ENCODE data around the gene ALLC.
A peak's percentile ranks its signal among the peaks of the same experiment; 100 is the strongest.

The ALLC gene

DNA sequence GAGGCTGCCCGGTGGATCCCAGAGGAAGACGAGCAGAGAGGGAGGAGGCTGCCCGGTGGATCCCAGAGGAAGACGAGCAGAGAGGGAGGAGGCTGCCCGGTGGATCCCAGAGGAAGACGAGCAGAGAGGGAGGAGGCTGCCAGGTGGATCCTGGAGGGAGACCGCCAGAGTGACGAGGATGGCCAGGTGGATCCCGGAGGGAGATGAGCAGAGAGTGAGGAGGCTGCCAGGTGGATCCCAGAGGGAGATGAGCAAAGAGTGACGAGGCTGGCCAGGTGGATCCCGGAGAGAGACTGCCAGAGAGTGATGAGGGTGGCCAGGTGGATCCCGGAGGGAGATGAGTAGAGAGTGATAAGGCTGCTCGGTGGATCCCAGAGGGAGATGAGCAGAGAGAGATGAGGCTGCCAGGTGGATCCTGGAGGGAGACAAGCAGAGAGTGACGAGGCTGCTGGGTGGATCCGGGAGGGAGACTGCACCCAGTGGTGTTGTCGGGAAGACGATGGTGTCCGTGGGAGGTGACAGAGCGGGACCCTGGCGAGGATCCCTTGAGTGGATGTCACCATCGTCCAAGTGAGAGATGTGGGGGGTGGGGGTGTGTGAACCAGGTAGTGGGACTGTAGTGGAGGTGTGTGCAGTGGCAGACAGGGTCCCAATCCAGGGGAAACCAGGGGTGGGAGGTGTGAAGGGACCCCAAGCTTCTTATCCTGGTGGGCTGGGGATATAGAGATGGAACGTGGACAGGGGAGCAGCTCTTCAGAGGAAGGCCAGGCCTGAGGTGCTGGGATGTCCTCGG lies 67.7 kb downstream of the ALLC start:
- no peak for DNase-seq (ENCODE audit: low spot score)

DNA sequence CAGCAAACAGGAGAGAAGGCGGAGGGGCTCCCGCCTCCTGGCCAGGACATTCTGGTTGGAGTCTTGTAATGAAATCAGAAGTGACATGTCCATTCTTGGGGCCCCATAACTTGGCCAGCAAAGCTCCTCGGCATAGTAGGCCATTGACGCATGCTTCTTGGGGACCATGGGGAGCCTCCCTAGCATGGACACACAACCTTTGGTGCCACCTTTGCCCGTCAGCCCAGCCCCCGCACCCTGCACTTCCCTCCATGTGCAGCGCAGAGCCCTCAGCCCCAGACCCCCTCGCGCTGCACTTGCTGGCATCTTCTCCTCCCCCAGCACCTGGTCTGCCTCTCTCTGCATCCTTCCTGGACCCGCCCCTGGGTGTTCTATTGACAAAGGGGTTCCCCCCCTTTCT lies 68.5 kb downstream of the ALLC start:
- no peak for DNase-seq (ENCODE audit: low spot score)

DNA sequence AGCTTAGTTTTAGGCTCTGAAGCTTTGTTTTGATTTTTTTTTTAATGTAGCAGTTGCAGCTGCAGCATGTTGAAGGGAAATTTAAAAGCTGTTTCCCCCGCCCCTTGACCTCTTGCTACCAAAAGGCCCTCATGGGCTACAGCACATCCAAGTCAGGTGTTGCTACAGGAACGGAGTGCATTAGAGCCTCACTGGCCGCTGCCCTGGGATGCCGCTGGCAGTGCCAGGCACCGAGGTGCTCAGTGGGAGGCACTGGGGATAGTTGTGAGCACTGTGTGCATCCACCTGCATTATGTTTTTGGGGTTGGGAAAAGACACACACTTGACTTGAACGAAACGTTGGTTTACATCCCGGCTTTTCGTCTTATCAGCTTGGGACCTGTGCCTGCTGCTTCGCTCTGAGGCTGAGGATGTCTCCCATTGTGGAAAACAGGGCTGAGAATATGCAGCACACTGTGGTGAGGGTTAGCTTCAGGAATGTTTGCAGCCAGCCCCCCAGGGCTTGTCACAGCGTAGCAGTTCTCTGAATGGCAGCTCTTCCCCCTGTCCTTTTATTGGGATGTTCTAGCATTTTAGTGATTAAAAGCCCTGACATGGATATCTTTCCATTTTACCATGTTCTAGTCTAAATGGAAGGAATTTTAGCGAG lies 69.5 kb downstream of the ALLC start:
- DNase-seq (ENCODE audit: low spot score): no peak

DNA sequence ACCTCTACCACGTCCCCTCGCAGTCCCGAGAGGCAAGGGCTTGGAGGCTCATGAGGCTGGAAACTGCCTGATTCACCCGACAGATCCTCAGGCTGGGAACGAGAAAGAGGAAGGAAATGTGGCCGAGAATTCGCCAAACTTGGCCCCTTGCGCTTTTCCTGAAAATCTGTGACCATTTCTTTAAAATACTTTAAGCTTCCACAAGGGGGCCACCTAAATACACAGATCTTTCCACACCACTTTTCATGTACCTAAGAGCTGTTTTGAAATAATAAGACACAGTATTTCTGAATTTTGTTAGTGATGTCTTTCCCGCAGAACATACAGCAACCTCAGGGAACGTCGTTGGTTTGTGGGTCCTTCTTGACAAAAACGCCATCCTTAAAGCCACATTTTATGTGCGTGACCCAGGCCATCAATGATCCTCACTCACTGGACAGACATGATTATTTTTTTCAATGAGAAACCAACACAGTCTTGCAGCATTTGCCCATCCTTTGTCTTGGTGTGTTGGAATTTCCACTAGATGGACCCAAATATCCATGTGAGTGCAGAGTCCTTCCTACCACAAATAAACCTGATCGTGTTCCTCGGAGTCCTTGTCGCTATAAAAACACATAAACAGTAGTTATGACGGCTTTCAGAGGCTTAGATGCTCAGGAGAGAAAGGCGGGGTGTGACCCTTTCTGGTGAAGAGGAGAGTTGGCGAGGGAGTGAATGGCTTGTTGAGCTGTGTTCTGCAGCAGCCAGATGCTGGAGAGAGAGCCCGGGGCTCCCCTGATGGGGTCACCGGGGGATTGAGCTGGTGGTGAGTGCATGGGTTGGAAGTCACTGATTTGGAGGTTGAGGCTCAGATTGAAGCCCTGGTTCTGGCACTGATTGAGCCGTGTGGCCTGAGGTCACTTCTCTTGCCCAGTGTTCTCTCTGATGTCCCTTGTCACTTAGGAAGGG lies 70.4 kb downstream of the ALLC start:
- DNase-seq (ENCODE audit: low spot score): no peak

DNA sequence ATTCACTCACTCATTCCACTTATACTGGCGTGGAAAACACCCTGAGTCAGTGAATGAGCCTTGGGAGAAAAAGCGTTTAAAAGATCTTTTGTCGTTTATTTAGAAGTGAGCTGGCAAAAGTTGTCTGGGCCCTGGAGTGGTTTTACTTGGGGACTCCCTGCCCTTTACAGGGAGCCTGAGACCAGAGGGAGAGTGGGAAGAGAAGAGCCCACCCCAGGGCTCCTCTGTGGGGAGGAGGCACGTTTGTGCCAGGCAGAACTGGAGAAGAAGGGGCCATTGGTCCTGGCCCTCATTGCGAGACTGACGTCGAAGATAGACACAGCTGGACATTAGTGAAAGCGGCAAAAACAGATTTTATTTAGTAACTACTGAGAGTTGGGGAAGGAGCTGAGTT lies 71.1 kb downstream of the ALLC start:
- DNase-seq (ENCODE audit: low spot score): no peak

DNA sequence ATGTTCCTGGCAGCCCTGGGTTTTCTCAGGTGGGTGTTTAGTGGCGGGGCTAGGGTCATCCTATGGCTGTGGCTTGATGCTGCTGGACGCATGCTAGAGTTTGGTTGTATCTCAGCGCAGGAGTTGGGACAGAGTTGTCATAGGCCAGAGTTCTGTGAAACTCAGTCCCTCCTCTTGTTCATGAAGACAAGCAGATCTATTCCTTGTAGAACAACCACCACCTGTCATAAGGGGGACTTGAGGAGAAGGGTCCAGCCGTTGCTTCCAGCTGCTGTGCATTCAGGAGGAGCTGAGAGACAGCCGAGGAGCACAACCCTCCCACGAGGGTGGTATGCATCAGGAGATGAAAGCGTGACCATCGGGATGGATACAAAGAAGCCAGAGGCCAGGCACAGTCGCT lies 71.8 kb downstream of the ALLC start:
- DNase-seq (ENCODE audit: low spot score): no peak

DNA sequence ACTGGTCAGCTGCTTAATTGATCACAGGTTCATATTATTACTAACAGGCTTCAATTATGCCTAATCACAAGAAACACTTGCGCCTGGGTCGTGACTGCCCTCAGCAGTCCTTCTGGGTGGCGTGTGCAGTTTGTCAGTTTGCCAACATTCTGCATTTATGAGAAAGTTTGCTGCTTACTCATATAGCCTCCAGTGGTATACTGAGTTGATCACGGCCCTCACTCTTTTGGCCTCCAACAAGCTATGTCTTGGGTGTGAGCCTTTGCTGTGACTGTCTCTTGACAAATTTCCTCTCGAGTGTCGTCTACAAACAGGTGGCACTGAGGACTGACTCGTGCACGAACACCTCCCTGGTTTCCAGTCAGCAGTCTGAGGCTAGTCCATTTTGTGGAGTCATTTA lies 72.6 kb downstream of the ALLC start:
- no peak for DNase-seq (ENCODE audit: low spot score)

DNA sequence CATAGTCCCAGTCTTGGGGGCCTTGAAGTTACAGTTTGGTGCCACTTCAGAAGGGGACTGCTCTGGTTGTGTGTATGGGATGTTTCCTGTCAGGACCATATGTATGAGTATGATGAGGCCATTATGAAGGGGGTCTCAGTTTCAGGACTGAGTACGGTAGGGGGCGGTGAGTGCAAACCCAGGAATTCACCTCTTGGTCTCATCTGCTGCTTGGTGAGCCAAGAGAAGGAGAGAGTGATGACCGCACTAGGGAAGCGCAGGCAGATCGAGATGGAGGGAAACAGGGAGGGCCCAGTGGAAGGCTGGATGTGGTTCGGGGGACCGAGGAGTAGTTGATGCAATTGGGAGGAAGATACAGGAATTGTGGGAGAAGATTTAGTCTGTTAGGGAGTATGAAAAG lies 73.8 kb downstream of the ALLC start:
- DNase-seq (ENCODE audit: low spot score): no peak

DNA sequence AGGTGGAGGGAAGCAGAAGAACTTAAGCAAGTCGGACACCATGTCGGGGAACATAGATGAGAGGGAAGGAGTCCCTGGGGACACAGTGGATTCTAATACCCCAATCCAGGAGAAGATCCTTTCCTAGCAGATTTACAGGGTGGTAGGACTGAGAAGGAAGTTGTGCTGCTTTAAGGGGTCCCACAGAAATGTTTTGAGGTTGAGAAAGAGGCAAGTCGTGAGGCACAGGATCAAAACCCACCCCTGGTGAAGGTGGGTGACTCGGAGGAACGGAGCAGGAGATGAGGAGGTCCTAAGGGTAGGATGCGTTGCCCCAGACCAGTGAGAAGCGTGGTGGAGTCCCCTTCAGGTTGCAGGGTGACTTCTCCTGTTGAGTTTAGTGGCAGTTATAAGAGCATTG lies 78.1 kb downstream of the ALLC start:
- no peak for DNase-seq (ENCODE audit: low spot score)

DNA sequence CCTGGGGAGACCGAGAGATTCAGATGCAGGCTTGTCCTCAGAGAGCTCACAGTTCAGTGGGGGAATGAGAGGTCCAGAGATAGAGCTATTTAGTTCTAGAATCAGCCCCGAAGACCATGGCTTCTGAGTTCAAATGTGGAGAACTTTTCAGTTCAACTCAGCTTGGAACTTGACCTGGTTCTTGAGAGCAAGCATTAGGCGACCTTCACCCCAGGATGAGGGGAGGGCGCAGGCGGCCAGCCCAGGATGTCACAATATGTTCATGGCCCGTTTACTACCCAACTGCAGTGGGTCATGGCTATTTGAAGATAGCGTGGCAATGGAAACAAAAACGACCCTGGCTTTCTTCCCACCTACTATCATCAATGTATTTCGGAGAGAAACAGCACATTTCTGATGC lies 79.1 kb downstream of the ALLC start:
- no peak for DNase-seq (ENCODE audit: low spot score)

DNA sequence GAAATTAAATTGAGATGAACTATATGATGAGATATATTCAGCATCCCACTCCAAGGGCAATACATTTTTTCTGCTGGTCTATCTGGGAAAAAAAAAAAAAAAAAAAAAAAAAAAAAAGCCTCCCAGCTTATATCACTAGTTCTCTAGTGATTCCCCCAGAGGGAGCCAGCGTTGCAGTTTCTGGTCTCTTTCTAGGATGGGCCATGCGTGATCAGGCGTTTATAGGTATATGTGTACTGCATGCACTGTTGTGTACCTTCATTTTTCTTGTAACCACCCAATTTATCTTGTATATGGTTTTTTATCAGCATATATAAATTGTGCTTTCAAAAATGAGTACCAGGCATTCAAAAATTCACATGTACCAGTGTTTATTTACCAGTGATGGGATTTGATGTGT lies 80.5 kb downstream of the ALLC start:
- DNase-seq (ENCODE audit: low spot score): peak; percentile 36

DNA sequence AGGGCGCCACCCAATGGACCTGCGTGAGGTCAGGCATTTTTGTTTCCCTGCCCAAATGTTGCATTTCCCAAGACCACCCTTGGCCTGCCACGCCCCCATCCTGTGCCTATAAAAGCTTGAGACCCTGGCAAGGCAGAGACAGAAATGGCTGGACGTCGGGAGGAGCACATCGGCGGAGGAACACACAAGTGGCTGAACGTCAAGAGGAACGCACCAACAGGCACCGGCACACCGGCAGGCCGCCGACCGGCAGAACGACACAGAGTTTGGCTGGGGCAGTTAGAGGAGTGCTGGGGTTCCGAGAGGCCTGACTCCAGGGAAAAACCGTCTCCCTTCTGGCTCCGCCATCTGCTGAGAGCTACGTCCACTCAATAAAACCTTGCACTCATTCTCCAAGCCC lies 81.3 kb downstream of the ALLC start:
- DNase-seq (ENCODE audit: low spot score): no peak

DNA sequence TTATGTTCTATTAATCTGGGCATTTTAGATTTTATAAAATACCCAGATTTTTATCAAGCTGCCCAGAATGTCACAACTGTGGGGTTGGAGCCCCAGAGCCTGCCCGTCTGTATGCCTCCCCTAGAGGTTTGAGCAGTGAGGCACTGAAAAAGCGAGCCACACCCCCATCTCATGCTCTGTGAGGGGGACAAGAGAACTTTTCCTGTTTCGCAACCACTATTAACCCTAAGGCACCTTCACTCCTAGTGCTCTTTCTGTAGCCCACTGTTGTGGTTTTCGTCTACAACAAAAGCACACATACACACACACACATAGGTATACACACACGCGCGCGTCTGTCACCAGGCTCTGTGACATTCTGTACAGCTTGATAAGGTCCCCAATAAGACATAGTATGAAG lies 83.4 kb downstream of the ALLC start:
- DNase-seq (ENCODE audit: low spot score): no peak

DNA sequence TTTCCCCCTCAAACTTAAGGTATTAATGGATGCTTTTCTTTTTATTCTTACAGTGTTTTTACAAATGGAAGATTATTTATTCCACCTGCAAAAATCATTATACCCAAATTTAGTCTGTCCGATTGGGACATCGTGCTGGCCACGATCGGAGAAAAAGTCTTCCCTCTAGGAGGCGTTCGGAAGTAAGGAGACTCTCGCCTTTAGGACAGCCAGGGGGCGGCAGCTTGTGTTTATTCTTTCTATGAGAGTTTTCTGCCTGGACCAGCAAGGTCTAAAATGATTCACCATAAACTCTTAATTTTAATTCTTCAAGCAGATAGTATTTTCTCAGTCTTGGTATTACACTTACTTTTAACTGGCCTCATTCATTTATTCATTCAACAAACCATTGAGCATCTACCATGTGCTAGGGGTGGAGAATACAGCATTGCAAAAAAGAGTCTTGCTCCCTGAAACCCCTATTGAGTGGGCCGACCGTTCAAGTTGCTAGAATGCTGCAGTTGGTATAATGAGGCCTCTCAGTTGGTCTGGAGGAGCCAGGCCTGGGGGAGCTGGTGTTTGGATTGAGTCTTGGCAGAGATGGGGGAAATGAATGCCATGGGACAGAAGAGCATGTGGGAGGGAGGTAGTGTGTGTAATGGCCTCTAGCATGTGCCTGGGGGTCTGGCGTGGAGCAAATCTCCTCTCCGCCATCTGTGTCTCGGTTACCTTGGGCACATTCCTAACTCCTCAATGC lies 84.0 kb downstream of the ALLC start:
- DNase-seq (ENCODE audit: low spot score): no peak

DNA sequence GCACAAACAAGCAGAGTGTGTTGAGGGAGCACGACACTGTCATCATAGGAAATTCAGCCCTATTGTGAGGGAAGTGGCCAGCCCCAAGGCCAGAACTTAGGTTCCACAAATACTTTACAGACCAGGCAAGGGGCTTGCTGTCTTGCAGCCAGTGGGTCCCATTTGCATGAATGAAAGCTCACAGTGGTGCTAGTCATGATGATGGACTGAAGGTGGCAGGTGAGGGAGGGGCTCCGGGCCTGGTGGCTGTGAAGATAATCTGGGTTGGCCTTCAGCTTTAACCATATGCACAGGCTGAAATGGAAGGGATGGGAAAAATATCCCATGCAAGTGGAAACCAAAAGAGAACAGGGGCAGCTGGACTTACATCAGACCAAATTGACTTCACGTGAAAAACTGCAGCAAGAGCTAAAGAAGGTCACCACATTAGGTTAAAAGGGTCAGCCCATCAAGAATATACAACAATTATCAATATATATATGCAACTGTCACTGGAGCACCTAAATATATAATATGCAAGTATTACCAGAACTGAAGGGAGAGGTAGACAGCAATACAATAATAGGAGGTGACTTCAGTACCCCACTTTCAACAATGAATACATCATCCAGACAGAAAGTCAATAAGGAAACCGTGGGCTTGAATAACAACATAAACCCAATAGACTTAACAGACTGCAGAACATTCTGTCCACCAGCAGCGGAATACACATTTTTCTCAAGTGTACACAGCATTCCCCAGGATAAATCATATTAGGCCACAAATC lies 84.9 kb downstream of the ALLC start:
- DNase-seq (ENCODE audit: low spot score): no peak

DNA sequence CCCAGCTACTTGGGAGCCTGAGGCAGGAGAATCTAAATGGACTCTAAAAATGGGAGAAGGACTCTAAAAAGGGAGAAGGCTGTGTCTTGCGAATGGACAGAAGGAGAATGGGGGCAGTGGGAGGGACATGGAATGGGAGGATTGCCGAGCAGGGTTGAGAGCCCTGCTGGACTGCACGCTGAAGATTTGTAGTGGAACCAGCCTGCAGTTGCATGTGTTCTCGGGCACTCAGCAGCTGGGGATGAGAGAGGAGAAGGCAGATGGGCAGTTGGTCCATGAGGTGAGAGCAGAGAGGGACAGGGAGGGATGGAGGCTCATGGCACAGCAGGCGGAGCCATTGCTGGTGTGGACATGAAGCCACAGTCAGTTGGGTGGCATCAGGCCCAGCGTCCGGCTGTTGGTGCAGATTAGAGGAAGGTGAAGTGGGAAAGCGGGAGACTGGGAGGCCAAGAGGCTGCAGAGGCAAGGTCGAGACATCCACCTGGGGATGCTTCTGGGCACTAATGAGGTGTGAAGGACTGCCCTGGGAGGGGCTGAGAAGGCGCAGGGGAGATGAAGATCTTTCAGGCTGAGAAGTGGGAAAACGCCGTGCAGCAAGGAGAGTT lies 86.1 kb downstream of the ALLC start:
- DNase-seq (ENCODE audit: low spot score): no peak

DNA sequence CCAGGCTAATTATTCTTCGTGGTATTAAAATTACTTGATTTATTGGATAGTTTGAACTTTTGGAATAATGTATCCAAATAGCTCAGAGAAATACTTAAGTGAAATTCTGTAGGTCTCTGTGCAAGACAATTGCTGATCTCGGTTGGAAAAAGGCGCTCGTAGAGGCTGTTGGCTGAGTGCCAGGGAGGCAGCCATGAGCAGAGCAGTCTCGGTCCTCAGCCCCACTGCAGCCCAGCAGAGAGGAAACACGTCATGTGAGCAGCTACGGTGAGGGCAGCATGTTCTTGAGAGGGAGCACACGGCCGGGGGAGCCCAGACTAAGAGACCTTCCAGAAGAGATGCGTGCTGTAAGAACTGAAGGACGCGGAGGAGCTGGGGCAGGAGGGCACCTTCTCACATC lies 87.9 kb downstream of the ALLC start:
- no peak for DNase-seq (ENCODE audit: low spot score)

DNA sequence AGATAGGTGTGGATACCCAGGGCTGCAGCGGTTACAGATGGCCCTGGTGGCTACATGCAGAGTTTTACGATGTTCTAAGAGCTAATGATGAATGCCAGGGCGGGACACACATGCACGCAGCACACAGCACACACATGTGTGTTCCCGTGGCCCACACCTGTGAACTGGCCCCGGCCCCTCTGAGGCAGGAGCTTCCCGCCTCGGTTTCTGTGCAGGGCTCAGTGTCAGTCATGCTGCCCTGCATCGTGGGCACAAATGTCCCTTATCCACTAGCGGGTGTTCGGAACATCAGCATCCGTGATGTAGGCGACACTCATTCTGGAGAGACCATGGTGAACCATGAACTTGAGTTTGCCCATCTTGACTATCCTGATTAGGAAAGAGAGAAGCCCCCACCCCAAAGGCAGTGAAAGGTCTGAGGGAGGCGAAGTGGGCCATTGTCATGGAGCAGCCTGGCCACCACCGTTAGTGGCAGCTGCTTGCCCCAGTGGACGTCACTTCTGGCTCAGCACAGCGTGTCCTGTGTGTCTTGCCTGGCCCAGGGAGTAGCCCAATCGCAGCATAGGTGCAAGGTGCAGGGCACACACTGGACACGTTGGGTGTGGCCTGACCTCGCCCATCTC lies 89.1 kb downstream of the ALLC start:
- no peak for DNase-seq (ENCODE audit: low spot score)

DNA sequence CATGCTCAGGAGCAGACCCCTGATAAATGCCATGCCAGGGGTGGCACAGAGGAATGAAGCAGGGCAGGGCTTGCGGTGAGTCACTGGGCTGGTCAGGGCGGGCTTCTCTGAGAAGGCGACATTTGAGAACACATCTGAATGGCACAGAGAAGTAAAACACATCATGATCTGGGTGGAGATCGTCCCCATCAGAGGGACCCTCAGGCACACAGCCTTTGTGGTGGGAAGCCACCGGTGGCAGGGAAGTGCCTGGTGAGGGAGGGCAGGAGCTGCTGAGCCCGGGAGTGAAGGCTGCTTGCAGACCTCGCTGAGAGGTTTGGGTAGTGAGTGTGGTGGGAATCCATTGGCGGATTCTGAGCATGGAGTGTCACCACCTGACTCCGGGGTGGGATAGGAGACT lies 89.8 kb downstream of the ALLC start:
- no peak for DNase-seq (ENCODE audit: low spot score)

DNA sequence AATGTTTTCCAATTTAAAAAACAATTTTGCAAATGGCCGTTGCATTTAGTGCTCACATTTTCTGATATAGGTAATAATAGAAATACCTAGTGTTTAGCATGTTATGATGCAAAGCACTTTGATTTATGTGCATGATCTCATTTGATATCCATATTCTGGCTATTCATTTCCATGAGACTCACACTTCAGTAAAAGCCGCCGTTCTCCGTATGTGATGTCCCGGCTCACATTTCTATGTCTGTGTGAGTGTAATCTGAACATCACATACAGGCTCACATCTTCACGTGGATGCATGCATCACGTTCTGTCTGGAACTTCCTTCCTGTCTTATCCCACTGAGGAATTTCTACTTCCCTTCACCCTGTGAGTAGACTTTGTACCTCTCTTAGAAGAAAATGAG lies 91.2 kb downstream of the ALLC start:
- no peak for DNase-seq (ENCODE audit: low spot score)

DNA sequence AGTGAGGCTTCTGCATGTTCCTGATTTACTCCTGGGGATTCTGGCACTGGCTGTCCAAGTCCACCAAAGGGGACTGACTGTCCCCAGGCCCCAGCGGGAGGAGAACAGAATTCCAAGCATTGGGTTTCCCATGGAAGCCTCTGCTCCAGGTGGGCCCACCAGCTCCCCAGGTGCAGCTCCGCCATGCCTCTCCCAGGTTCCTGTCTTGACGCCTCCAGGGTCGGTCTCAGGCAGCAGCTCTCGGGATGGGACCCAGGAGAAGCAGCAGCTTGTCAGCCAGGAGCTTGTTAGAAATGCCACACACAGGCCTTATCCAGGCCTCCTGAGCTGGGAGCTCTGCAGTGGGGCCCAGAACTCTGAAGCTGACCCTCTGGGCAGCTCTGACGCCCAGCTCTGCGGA lies 93.3 kb downstream of the ALLC start:
- no peak for DNase-seq (ENCODE audit: low spot score)

All from HuH-7.5 (cell line).